Activated effector memory CD4-positive, alpha-beta T cell treated with anti-CD3 and anti-CD28 coated beads, Interleukin-2, amount 50 U/mL, for 16 hours (primary cell): Measurements from ENCODE around the gene USP5.

Experiments
- DNase-seq: peaks from one replicate; pipeline ENCODE4 v3.0.0-alpha.2; 2020

Gene USP5, protein sequence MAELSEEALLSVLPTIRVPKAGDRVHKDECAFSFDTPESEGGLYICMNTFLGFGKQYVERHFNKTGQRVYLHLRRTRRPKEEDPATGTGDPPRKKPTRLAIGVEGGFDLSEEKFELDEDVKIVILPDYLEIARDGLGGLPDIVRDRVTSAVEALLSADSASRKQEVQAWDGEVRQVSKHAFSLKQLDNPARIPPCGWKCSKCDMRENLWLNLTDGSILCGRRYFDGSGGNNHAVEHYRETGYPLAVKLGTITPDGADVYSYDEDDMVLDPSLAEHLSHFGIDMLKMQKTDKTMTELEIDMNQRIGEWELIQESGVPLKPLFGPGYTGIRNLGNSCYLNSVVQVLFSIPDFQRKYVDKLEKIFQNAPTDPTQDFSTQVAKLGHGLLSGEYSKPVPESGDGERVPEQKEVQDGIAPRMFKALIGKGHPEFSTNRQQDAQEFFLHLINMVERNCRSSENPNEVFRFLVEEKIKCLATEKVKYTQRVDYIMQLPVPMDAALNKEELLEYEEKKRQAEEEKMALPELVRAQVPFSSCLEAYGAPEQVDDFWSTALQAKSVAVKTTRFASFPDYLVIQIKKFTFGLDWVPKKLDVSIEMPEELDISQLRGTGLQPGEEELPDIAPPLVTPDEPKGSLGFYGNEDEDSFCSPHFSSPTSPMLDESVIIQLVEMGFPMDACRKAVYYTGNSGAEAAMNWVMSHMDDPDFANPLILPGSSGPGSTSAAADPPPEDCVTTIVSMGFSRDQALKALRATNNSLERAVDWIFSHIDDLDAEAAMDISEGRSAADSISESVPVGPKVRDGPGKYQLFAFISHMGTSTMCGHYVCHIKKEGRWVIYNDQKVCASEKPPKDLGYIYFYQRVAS

DNA sequence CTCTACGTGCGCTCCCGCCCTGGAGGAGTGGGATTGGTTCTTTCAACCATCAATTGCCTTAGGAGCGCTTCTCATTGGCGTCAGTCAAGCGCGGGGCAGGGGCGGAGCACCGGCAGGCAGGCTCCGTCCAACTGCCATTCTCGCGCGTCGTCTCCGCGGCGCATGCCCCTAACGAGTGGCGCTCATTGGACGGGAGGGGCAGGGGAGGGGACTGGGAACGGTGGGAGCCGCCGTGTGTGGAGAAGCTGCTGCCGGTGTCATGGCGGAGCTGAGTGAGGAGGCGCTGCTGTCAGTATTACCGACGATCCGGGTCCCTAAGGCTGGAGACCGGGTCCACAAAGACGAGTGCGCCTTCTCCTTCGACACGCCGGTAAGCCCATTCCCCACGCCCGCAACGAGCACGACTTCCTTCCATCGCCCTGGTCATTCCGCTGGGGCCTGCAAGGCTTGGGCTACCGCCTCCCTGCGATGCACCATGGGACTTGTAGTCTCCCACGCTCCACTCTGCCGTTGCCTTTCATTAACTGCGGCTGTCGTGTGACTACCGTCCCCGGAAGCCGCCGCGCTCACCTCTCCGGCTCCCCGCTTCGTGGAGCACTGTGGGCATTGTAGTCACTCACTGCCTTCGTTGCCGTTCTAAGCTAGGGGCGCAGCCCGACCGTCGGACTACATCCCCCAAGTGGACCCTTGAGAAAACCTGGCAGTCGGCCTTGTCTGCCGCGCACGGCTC is at the start of gene USP5:
Gene USP5, plus strand, starts transcription at position 230 of the 730 bp plus-strand sequence. Its CDS starts 30 bp downstream, at position 260.
- peak; percentile 99 for DNase-seq

- DNase-seq: no peak
These were observed 44.8 kb upstream of the USP5 start for GRCh38 chr12:6807170-6807569.

DNA sequence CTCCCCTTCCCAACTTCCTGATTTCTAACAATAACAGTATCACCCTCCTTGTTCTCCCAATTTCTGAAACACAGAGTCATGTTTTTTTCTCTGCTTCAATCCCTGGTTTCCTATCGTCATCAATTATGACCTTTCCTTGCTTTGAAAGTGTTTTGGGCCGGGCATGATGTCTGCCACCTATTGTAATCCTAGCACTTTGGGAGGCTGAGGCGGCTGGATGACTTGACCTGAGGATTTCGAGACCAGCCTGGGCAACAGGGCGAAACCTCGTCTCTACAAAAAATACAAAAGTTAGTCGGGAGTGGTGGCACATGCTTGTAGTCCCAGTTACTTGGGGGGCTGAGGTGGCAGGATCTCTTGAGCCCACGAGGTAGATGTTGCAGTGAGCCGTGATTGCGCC is 42.9 kb upstream of the USP5 start:
- DNase-seq: no peak

- DNase-seq: no peak
These were observed 41.2 kb upstream of the USP5 start for GRCh38 chr12:6810758-6811157.

GRCh38 chr12:6813363-6813762 is 38.6 kb upstream of the USP5 start:
- DNase-seq: no peak

GRCh38 chr12:6816598-6816997 is 35.4 kb upstream of the USP5 start:
- DNase-seq: no peak

- DNase-seq: no peak
These were observed 34.9 kb upstream of the USP5 start for GRCh38 chr12:6817098-6817497.

GRCh38 chr12:6817662-6818157 is 34.2 kb upstream of the USP5 start:
- no peak for DNase-seq

DNA sequence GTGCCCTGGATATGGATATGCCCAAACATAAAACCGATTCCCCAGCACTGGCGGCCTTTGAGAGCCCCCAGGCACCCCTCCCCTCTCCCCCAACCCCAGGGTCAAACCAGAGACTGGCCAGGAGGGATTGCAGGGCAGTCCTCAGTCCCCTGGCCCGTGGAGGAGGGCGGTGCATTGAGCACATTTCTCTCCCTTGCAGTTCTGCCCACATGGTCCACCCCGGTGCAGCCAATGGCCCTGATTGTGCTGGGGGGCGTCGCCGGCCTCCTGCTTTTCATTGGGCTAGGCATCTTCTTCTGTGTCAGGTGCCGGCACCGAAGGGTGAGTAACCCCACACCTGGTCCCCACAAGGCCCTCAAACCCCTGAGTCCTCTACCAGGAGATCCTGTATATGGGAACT is 33.7 kb upstream of the USP5 start:
- no peak for DNase-seq

DNA sequence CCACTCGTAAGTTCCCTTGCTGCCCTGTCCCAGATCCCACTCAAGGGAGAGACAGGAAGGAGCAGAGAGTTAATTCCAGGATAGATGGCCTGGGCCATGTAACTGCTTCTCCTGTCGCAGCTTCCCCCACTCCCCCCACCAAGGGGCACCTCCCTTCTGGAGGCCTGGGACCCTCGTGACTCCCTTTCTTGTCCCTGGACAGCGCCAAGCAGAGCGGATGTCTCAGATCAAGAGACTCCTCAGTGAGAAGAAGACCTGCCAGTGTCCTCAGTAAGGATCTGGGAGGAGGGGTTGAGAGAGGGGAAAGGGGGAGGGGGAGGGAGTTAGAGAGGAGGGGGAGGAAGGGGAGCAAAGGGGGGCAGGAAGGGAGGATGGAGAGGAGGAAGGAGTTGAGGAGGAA is 33.3 kb upstream of the USP5 start:
- no peak for DNase-seq

- no peak for DNase-seq
These were observed 32.6 kb upstream of the USP5 start for GRCh38 chr12:6819106-6820030.

- no peak for DNase-seq
These were observed 31.8 kb upstream of the USP5 start for GRCh38 chr12:6820166-6820565.

- DNase-seq: no peak
These were observed 30.1 kb upstream of the USP5 start, which contains the start of gene GPR162 for GRCh38 chr12:6821591-6822425. GPR162 (plus strand) TSS chr12:6821821; CDS start chr12:6823899, 2,078 bp downstream.

GRCh38 chr12:6822426-6823135 is 29.4 kb upstream of the USP5 start:
- no peak for DNase-seq

- no peak for DNase-seq
These were observed 28.5 kb upstream of the USP5 start for GRCh38 chr12:6823182-6824084.

GRCh38 chr12:6824085-6824775 is 27.7 kb upstream of the USP5 start:
- DNase-seq: no peak

- DNase-seq: no peak
These were observed 27.0 kb upstream of the USP5 start for GRCh38 chr12:6824901-6825381.

DNA sequence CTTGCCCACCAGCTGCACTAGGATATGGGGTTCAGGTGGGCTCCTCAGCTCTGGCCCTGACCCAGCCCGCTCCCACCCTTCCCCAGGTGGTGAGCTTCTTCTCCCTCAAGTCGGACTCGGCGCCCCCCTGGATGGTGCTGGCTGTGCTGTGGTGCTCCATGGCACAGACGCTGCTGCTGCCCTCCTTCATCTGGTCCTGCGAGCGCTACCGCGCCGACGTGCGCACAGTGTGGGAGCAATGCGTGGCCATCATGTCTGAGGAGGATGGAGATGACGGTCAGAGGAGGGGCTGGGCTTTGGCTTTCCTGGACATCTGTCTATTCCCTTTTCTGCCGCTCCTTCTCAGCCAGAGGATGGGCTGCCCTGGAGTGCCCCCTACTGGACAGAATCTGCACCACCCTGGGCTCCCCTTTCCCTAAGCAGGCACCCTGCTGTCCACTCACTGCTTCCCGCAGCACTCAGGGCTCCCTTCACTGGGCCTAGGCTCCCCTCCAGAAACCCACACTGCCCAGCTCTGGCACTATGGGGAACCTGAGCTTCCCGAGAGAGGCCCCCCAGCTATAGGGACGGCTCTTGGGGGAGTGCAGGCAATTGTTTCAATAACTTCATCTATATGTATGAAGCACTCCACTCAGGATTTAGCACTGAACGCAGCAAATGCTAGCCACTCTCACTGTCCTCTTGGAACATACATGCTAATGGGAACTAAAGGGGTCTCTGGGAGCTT is 26.4 kb upstream of the USP5 start:
- DNase-seq: peak; percentile 93
